ENCODE data around the gene TENM3.

The TENM3 gene

DNA sequence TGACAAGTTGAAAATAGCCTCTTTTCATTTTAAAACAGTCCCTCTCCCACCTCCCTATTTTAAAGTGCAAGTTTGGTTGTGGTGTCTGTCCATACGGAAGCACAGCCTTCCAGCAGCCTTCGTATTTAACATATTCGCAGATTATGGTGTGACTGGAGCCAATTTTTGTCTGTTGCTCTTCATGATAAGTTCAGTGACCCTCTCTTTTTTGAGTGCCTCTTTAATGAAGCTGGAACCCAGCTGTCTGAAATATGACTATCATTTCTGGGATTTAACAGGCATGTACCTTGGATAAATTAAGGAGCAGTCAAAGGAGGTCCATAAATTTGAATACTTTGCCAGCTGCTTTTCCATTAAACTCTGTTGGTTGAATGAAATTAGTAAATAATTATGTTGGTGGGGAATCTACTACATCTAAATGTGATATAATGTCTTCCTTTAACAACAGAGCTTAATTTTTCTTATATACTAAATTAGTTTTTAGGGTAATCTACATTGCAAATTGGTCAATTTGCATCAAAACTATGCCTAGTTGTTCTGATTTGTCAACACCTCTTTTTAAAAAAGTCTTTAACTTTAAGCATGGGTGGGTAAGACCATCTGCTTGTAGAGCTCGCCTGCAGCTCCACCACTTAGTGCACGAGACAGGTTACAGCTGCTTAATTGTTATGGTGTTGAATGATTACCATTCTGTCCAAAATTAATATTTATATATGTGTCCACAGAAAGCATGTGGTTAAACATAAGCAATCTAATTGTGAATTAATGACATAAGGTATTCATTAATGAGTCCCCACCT is 457.4 kb downstream of the TENM3 start:
- DNase-seq = no peak

GRCh38 chr4:182704077-182704476 is 460.9 kb downstream of the TENM3 start:
- no peak for DNase-seq

- no peak for DNase-seq
Measured at GRCh38 chr4:182704948-182705347, 461.7 kb downstream of the TENM3 start.

DNA sequence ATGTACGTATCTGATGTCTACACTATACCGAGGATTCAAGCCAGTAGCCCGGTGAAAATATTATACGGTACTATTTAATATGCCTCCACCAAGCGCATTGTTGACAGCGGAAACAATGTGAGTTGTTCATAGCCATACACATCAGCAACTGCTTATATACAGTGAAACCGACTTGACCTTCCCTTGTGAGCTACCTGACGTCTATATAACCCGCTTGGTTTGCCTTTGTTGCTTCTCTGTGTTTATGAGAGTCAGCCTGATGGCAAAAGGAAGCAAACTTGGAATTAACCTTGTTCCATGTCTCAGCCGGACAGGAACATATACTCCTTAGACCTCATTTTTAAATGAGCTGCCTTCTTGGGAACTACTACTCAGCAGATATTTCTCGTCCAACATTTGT is 462.2 kb downstream of the TENM3 start:
- no peak for DNase-seq

DNA sequence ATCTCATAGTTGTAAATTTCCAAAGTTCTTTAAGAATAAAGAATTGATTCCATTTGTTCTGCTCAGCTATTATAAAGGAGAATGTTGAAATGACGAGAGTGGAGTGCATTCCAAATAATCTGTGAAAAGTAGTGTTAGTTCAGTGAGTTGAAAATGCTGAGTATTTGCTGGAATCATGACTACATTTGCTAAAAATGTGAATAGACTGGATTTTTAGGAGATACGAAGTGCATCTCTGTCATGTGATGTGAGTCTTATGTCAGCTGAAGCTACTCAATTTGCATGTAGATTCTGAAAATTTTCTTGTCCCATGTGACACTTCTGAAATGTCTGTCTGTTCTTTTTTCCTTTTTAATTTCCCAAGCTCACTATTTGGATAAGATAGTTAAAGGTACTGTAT is 468.0 kb downstream of the TENM3 start:
- no peak for DNase-seq

GRCh38 chr4:182715548-182715947 is 472.3 kb downstream of the TENM3 start:
- DNase-seq = no peak

DNA sequence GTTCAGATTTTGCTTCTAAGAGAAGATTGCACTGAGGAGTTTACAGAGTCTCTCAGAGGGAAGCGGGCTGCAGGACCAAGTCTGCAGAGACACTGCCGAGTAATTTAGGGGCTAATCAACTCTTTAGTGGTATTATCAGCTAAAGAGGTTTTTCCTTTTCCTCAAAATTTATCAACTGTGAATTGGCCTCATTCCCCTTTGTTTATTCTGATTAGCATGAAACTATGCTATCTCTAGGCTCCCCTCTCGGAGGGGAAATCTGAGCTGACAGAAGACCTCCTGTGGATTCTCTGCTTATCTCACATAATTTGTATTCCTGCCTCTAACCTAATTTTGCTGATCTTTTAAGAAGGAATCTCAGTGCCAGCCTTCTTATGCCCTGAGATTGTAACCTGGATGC is 473.0 kb downstream of the TENM3 start:
- DNase-seq = no peak

DNA sequence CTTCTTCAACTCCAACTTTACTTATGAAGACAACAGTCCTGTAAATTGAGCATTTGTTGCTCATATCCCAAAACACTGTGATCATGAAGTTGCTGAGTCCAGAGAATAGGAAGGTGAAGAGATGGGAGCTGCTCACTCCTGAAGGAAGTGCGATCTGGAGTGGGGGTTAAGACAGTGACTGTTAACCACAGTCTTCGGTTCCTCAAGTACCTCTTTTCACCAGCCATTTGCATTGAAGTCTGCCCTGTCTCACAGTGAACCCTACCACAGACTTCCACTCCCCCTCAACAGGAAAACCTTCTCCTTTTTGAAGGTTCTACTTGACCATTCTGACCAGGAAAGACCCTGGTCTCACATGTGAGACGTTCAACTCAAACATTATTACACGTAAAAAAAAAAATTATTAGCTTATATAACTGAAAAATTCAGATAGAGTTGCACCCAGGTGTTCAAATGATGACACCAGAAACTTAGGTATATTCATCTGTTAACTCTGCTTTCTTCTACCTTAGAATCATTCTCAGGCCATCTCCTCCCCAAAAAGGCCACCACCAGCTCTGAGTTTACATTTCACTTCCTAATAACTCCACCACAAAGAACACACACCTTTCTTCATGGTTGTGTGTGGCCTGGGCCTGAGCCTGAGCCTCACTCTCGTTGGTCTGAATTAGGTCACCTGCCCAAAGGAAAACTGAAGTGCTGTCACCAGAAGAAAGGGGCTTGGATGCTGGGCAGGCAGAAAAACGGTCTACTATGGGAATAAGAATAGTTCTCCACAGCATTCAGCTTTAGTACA is 474.8 kb downstream of the TENM3 start:
- no peak for DNase-seq

DNA sequence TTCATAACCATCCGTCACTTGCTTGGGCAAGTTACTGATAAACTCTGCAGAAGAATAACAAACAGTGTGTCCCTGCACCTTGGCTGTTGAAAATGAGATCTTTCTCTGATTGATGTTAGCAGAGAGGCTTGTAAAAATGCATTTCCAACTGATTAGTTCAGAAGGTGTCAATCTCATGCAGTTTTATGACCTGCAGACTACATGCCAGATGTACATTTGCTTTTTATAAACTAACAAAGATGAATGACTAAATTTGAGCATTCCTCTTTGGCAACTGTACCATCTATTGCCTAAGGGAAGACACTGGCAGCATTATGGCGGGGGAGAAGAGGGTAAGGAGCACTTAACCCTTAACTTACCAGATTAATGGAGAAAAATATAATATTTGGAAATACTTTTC is 481.2 kb downstream of the TENM3 start:
- no peak for DNase-seq

- no peak for DNase-seq
Measured at GRCh38 chr4:182729516-182729915, 486.3 kb downstream of the TENM3 start.

DNA sequence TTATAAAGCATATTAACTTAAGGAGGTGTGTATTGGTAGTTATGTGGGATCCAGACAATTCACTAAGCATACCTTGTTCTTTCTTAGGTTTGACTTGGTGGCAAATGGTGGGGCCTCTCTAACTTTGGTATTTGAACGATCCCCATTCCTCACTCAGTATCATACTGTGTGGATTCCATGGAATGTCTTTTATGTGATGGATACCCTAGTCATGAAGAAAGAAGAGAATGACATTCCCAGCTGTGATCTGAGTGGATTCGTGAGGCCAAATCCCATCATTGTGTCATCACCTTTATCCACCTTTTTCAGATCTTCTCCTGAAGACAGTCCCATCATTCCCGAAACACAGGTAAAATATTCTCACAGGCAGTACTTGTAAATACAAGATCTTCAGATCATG is 487.6 kb downstream of the TENM3 start:
- DNase-seq = no peak

- no peak for DNase-seq
Measured at GRCh38 chr4:182736207-182736606, 493.0 kb downstream of the TENM3 start.

DNA sequence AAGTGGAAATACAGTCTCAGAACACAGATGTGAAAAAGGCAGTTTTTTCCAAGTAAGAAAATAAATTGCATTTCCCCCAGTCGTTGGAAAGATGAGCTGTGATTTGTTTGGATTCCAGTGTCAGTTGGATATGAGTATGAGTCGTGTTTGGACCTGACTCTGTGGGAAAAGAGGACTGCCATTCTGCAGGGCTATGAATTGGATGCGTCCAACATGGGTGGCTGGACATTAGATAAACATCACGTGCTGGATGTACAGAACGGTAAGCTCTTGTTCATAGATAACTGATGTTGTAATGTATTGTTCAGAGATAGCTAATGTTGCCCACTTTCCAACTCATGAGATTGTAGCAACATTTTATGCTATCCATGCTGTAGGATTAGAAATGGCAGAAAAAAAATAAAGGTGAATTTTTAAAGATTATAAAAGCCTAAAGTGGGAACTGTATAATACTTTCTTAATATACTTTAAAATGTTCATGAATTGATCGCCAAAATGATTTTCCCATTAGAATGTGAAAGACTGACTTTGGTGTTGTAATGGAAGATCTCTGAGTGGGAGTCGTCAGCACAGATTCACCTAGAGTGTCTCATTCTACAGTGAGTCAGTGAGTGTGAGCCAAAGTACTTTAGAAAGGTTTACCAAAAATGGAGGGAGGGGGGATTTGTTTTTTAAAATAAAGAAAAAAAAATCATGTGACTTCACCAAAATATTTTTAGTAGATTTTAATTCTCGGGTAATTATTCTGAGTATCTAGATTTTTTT is 495.3 kb downstream of the TENM3 start:
- no peak for DNase-seq

DNA sequence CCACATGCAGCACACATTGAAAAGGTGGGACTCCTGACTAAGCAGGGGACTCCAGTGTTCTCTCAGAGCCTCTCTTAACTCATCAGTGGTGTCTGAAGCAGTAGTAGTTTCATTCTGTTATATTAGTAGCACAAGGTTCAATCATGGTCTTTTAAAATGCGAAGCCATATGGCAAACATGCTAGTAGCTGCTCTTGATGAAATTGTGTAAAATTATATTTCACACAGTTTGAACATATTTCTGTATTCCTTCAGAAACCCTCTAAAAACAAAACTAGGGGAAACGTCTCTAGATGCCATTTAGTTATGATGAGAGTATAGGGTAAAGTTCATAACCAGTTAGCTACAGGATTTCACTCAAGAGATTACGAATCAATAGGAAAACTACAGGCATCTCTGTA is 497.1 kb downstream of the TENM3 start:
- DNase-seq = no peak

DNA sequence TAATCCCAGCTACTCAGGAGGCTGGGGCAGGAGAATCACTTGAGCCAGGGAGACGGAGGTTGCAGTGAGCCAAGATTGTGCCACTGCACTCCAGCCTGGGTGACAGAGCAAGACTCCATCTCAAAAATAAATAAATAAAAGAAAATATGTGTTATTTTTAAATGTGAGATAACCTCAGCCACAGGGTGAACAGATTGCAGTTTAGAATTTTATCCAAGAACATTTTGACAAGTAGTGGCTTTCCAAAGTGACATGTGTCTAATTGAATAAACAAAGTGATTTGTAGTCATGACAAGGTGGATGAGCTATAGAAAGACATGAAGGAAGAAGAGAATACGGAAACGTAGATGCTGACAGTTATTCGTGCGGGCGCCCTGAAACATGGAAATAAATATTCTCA is 497.9 kb downstream of the TENM3 start:
- DNase-seq = no peak

GRCh38 chr4:182741914-182742313 is 498.7 kb downstream of the TENM3 start:
- no peak for DNase-seq

- DNase-seq = no peak
Measured at GRCh38 chr4:182743815-182744214, 500.6 kb downstream of the TENM3 start.

GRCh38 chr4:182745237-182745636 is 502.0 kb downstream of the TENM3 start:
- DNase-seq = no peak

DNA sequence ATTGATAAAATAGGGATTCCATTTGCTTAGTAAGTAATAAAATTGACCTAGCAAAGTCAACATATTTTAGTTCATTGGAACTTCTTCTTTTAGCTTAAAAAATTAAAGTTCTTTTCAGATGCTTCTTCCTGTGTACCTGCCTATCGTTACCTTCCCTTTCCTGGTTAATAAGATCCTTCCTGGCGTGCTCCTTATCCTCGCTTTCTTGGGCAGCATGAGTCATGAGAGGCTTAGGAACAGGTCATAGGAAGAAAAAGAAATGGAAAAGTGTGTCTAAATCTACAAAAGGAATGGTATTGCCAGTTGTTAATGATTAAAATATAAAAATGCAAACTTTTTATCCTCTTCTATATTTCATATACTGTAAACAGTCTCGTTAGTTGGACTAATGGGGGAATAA is 503.7 kb downstream of the TENM3 start:
- no peak for DNase-seq

GRCh38 chr4:182748283-182748682 is 505.1 kb downstream of the TENM3 start:
- no peak for DNase-seq

- no peak for DNase-seq
Measured at GRCh38 chr4:182748949-182749348, 505.7 kb downstream of the TENM3 start.

DNA sequence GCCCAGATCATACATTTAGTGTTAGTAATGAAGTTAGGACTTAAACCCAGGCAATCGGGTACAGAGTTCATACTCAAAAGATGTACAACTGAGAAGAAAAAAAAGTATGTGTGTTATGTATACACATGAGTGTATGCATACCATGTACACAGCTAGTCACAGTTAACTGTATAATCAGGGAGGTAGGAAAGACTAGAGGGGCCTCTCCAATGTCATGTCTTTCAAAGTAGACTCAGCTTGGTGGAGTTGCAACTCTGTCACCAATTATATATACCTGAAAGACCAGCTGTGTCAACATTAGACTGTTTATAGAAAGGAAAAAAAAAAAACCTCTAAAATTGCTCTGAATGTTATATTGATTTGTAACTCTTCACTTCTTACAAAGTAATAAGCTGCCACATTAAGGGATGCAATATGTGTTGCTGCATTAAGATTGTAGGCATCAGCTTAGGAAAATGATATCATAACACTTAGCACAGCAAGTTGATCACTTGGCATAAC is 506.5 kb downstream of the TENM3 start:
- DNase-seq = no peak

DNA sequence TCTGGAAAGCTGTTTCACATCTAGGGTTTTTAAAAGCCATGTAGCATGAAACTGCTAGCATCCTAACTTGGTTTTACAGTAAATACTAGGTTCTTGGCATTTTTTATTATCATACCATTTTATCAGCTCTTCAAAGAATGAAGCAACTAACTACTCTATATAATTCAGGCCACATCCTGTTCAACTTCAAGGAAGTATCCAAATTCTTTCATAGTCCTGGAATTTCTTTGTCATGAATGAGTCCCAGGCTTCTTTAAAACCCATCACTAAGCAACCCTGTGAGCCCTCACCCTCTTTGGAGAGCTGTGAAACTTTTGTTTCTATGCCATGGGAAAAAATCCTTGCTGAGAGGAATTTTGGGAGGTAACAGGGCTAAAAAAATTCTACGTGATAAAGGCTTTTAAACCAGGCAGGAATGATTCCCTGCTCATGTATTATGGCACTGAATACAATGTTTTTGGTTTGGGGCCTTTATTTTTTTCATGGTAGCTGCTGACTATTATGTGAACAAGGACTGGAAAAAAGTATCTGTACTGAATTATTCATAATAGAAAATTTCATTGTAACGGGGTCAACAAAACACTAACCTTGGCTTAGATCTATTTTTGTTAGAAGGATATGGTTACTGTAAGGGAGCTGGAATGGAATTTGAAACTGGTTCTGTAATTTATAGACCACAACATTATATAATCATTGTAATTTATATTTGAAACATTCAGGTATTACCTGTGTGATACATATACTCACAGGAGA is 509.1 kb downstream of the TENM3 start:
- DNase-seq = no peak

Data from NCI-H2029 (cell line).